ENCODE measurements around the gene GART. TPM values are rescaled to one million over a fixed set of nuclear protein-coding genes. Genes with fewer than 3 reads are reported as not detected.

GART gene
- total RNA-seq, 4 donors from 2014 or later, result 69.9 to 87.7 (median 77.3) TPM

DNA sequence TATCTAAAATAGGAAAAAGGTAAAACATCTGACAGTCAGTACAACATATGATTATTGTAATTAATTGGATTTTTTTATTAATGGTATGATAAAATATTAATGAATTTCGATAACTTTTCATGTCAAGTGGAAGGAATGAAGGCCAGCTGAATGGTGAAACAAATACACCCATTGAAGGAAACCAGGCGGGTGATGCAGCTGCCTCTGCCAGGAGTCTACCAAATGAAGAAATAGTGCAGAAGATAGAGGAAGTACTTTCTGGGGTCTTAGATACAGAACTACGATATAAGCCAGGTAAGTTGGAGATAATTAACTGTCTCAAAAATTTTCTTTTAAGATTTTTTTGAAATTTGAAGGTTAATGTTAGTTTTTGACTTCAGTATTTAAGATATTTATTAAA lies 4.2 kb upstream of the GART start:
- Histone ChIP-seq H3K4me1 (peaks cover 36% of the 10 kb centered on the region), H3K27ac (no peak overlapping the region), H3K4me3 (no peak overlapping the region), H3K9me3 (no peaks in the 10 kb centered on the region), H3K27me3 (no peaks in the 10 kb centered on the region), H3K36me3 (peaks cover 39% of the 10 kb centered on the region)
- TF ChIP-seq EP300 (IDR thresholded peaks at IDR 0.05) (no peak), POLR2AphosphoS5 (IDR thresholded peaks at IDR 0.05) (no peak)
- TF ChIP-seq, protein P1, sequence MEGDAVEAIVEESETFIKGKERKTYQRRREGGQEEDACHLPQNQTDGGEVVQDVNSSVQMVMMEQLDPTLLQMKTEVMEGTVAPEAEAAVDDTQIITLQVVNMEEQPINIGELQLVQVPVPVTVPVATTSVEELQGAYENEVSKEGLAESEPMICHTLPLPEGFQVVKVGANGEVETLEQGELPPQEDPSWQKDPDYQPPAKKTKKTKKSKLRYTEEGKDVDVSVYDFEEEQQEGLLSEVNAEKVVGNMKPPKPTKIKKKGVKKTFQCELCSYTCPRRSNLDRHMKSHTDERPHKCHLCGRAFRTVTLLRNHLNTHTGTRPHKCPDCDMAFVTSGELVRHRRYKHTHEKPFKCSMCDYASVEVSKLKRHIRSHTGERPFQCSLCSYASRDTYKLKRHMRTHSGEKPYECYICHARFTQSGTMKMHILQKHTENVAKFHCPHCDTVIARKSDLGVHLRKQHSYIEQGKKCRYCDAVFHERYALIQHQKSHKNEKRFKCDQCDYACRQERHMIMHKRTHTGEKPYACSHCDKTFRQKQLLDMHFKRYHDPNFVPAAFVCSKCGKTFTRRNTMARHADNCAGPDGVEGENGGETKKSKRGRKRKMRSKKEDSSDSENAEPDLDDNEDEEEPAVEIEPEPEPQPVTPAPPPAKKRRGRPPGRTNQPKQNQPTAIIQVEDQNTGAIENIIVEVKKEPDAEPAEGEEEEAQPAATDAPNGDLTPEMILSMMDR (IDR thresholded peaks at IDR 0.05), result no peak
- DNase-seq (ENCODE audit: low spot score in 2 of 2), result no peak
- WGBS, result 64% methylated on average over 3 of the region's 3 CpGs

DNA sequence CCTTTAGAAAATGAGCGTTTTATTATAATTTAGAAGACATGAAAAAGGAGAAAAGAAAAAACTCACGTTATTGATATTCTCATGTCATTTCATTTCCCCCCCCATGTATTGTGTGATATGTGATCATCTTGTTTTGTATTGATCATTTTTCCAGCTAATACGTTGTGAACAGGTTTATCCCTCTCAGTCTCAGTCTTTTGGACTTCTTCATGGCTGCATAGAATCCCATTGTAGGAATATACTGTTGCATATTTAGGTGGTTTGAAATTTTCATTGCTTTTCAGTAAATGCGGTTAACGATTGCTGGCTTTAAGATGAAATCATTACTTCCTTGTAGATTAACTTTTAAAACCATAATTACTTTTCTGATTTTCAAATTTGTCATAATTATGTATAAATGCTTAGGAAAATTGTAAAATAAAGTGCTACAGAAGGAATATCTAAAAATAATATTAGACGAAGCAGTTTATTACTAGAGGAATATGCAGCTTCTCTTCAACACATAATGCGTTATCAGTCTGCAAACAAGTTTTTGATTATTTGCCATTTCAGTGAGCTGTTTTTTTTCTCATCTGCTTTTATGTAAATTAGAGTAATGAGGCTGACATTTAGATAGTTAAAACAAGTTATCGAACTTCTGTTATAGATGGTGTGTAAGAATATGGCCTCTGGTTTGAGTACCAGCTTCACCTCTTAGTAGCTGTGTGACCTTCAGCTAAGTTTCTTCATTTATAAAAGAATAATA lies 2.7 kb upstream of the GART start:
- WGBS, result 5% methylated on average over 8 of the region's 8 CpGs
- Histone ChIP-seq H3K4me3 (peak overlapping the region; percentile 78), H3K4me1 (peaks cover 46% of the 10 kb centered on the region), H3K9me3 (no peaks in the 10 kb centered on the region), H3K36me3 (peaks cover 24% of the 10 kb centered on the region), H3K27me3 (no peaks in the 10 kb centered on the region), H3K27ac (no peak overlapping the region)
- TF ChIP-seq EP300 (IDR thresholded peaks at IDR 0.05) (no peak), POLR2AphosphoS5 (IDR thresholded peaks at IDR 0.05) (no peak), POLR2A (IDR thresholded peaks at IDR 0.05) (no peak)
- TF ChIP-seq, protein P1 (IDR thresholded peaks at IDR 0.05), result no peak
- DNase-seq (ENCODE audit: low spot score in 2 of 2), result no peak

DNA sequence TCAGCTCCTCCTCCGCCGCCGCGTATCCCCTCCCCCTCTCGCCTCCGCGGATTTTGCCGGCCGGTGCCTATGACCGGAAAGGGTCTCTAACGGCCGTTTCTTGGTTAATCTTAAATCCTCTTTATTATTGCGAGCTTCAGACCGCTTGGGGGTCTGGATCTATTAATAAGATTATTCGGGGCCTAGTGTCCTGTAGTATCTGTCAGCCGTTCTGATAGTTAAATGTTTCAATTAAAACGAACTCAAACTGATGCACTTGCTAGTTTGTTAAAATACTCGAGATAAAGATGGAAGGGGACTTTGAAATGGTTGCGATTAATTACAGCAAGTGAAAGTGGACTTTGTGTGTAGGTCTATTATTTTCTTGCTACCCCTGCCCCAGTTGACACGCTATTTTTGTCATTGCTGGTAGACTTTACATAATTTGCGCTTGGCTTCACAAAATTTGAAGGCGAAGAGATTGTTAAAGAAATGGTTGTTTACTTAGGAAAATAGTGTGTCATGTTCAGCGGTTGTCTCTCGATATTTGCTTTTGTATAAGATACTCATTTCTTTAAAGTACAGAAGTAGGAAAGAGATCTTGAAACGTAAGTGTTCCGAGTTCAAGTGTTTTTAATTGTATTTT lies 1.7 kb upstream of the GART start:
- Histone ChIP-seq H3K9me3 (no peaks in the 10 kb centered on the region), H3K27me3 (no peaks in the 10 kb centered on the region), H3K4me3 (peak overlapping the region; percentile 78), H3K4me1 (peaks cover 46% of the 10 kb centered on the region), H3K36me3 (peaks cover 25% of the 10 kb centered on the region), H3K27ac (peak overlapping the region; percentile 100)
- under 1% methylated on average over 26 of the region's 26 CpGs for WGBS
- peak; percentile 84 to 88 for DNase-seq (ENCODE audit: low spot score in 2 of 2)
- TF ChIP-seq, protein P1 (IDR thresholded peaks at IDR 0.05), result no peak
- TF ChIP-seq EP300 (IDR thresholded peaks at IDR 0.05) (no peak), POLR2AphosphoS5 (IDR thresholded peaks at IDR 0.05) (no peak), POLR2A (IDR thresholded peaks at IDR 0.05) (no peak)

DNA sequence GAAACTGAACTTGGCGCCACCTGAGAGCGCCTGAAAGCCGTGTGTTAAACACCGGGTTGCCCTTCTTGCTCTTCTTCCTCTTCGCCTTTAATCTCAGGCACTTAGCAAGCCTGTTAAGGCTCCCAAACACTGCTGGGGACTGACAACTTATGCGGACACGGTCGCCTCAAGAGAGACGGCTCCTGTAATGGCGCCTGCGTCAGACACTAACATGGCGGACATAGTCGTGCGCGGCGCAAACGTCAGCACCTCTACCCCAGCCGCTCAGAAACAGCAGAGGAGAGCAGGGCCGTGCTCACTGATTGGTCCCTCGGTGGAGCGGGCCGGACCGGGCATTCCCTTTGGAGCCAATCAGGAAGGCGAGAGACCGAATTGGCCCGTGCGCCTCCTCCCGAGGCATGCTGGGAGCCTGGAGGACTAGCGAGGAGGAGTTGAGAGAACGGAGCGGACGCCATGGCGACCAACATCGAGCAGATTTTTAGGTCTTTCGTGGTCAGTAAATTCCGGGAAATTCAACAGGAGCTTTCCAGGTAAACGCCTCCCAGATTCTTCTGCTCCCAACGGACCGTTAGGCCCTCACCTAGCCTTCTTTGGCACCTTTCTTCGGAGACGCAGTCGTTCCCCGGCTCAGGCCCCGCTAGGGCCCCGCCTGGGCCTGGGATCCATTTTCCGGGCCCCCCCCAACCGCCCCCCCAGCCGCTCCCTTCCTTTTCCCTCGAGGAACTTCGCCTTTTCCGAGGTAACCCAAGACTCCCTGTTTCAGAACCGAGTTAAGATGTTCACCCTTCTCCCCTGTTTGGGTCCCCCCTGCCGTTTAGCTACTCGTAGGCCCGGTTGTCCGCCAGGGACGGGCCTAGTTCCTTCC lies 955 bp upstream of the GART start, which contains the start of gene SON:
Gene SON (plus strand): TSS at position 399 of the 865 bp plus-strand sequence. CDS start 55 bp downstream, at position 454.
- TF ChIP-seq POLR2A (IDR thresholded peaks at IDR 0.05), result peak in 1 of 2 donors; percentile 95
- peak; percentile 76 to 90 (median 89) for TF ChIP-seq POLR2AphosphoS5 (IDR thresholded peaks at IDR 0.05)
- no peak for TF ChIP-seq EP300 (IDR thresholded peaks at IDR 0.05)
- TF ChIP-seq, protein P1 (IDR thresholded peaks at IDR 0.05), result no peak
- H3K4me1 ChIP-seq, result peaks cover 40% of the 10 kb centered on the region

More for the DNA sequence above, 955 bp upstream of the GART start, which contains the start of gene SON:
- WGBS, result under 1% methylated on average over 50 of the region's 57 CpGs
- Histone ChIP-seq H3K4me3 (peak within 1 kb of the TSS; percentile 78), H3K27me3 (no peaks in the 10 kb centered on the region), H3K9me3 (no peaks in the 10 kb centered on the region), H3K36me3 (peaks cover 25% of the 10 kb centered on the region), H3K27ac (peak within 1 kb of the TSS; percentile 100)
- peak; percentile 100 for DNase-seq (ENCODE audit: low spot score in 2 of 2)

Data from suprapubic skin (tissue), 4 donors.